DOHH2 (cell line): Measurements from ENCODE around the gene DNAJB6.

ENCODE experiments used
- H3F3A ChIP-seq: fragments of 200-600 bp; sonication (generic), shearing (Covaris generic); 2 replicates; pipeline ENCODE4 v1.6.0; 2016; ENCODE audit warnings: antibody characterized with exemption, mild to moderate bottlenecking; ENCODE audit not compliant: control insufficient read depth, insufficient read depth
- H3K27ac ChIP-seq: fragments of 200-600 bp; sonication (generic); 2 replicates; pipeline ENCODE4 v1.5.1; 2014; ENCODE audit warnings: low read depth, mild to moderate bottlenecking, low read length, moderate library complexity
- H3K27me3 ChIP-seq: fragments of 200-600 bp; sonication (generic); 2 replicates; pipeline ENCODE4 v1.6.1; 2014; ENCODE audit warnings: mild to moderate bottlenecking, low read length, mixed read lengths; ENCODE audit not compliant: control insufficient read depth
- H3K36me3 ChIP-seq: fragments of 200-600 bp; sonication (generic); 2 replicates; pipeline ENCODE4 v1.6.1; 2014; ENCODE audit warnings: mild to moderate bottlenecking, low read length, moderate library complexity, mixed read lengths; ENCODE audit not compliant: control insufficient read depth
- H3K4me1 ChIP-seq: fragments of 200-600 bp; sonication (generic); 2 replicates; pipeline ENCODE4 v1.6.1; 2014; ENCODE audit warnings: mild to moderate bottlenecking, low read length, mixed read lengths; ENCODE audit not compliant: control insufficient read depth
- H3K4me2 ChIP-seq: fragments of 200-600 bp; sonication (generic); 2 replicates; pipeline ENCODE4 v1.6.0; 2014; ENCODE audit warnings: mild to moderate bottlenecking, low read length, moderate library complexity
- H3K4me3 ChIP-seq: fragments of 200-600 bp; sonication (generic); 2 replicates; pipeline ENCODE4 v1.5.1; 2014; ENCODE audit warnings: mild to moderate bottlenecking, low read length, mixed read lengths
- H3K79me2 ChIP-seq: fragments of 200-600 bp; sonication (generic); 2 replicates; pipeline ENCODE4 v1.6.1; 2014; ENCODE audit warnings: mild to moderate bottlenecking, low read length, mixed read lengths; ENCODE audit not compliant: control insufficient read depth
- H3K9me2 ChIP-seq: fragments of 200-600 bp; sonication (generic); replicated peaks from 2 replicates; pipeline ENCODE4 v1.6.1; 2014; ENCODE audit warnings: mild to moderate bottlenecking, low read length, mixed read lengths; ENCODE audit not compliant: control insufficient read depth
- H3K9me3 ChIP-seq: fragments of 200-600 bp; sonication (generic); 2 replicates; pipeline ENCODE4 v1.6.1; 2014; ENCODE audit warnings: antibody characterized with exemption, low read length, mixed read lengths; ENCODE audit not compliant: control insufficient read depth, insufficient read depth
- H4K20me1 ChIP-seq: fragments of 200-600 bp; sonication (generic); 2 replicates; pipeline ENCODE4 v1.6.0; 2014; ENCODE audit warnings: low read depth, mild to moderate bottlenecking, antibody characterized with exemption, low read length, moderate library complexity; ENCODE audit not compliant: control insufficient read depth, insufficient read depth
- CTCF ChIP-seq: fragments of 200-600 bp; sonication (generic); IDR thresholded peaks from one replicate; pipeline ENCODE4 v1.5.1; 2014; ENCODE audit warnings: antibody characterized with exemption, mild to moderate bottlenecking, low read depth, low read length; ENCODE audit not compliant: poor library complexity, severe bottlenecking
- EZH2phosphoT487 ChIP-seq: fragments of 200-600 bp; sonication (generic); IDR thresholded peaks from 2 replicates; pipeline ENCODE4 v1.6.1; 2017; ENCODE audit warnings: borderline replicate concordance, mild to moderate bottlenecking, antibody characterized with exemption, low read length, moderate library complexity, mixed read lengths

The DNAJB6 gene

GRCh38 chr7:157370742-157371141 is 33.9 kb downstream of the DNAJB6 start:
- H4K20me1 ChIP-seq: peaks cover 11% of the 10 kb centered on the region; the same call in 1 of the 2 replicates

GRCh38 chr7:157371296-157371695 is 34.5 kb downstream of the DNAJB6 start:
- Histone ChIP-seq H3K79me2 (peaks cover 88% of the 10 kb centered on the region), H3K4me2 (no peak overlapping the region), H3F3A (no peaks in the 10 kb centered on the region), H4K20me1 (peaks cover 11% of the 10 kb centered on the region; the same call in 1 of the 2 replicates), H3K9me3 (no peaks in the 10 kb centered on the region), H3K4me1 (no peaks in the 10 kb centered on the region), H3K9me2 (no peaks in the 10 kb centered on the region), H3K27me3 (no peaks in the 10 kb centered on the region), H3K27ac (no peak overlapping the region), H3K4me3 (no peak overlapping the region), H3K36me3 (peaks cover 93% of the 10 kb centered on the region)
- TF ChIP-seq EZH2phosphoT487 (no peak), CTCF (no peak)

More at GRCh38 chr7:157370742-157371141, 33.9 kb downstream of the DNAJB6 start:
- Histone ChIP-seq H3K27ac (no peak overlapping the region), H3K79me2 (peaks cover 88% of the 10 kb centered on the region), H3K9me2 (no peaks in the 10 kb centered on the region), H3K4me2 (no peak overlapping the region), H3F3A (no peaks in the 10 kb centered on the region), H3K27me3 (no peaks in the 10 kb centered on the region), H3K4me1 (no peaks in the 10 kb centered on the region), H3K9me3 (no peaks in the 10 kb centered on the region), H3K36me3 (peaks cover 92% of the 10 kb centered on the region), H3K4me3 (no peak overlapping the region)
- TF ChIP-seq EZH2phosphoT487 (no peak), CTCF (no peak)

GRCh38 chr7:157372300-157373232 is 35.8 kb downstream of the DNAJB6 start:
- H3K27me3 ChIP-seq: no peaks in the 10 kb centered on the region
- H3K36me3 ChIP-seq: peaks cover 93% of the 10 kb centered on the region
- H3K4me1 ChIP-seq: no peaks in the 10 kb centered on the region
- H3K27ac ChIP-seq: no peak overlapping the region
- H3K4me3 ChIP-seq: no peak overlapping the region
- H3K4me2 ChIP-seq: no peak overlapping the region
- peaks cover 16% of the 10 kb centered on the region; the same call in 1 of the 2 replicates for H4K20me1 ChIP-seq
- peaks cover 91% of the 10 kb centered on the region for H3K79me2 ChIP-seq
- no peaks in the 10 kb centered on the region for H3K9me3 ChIP-seq
- no peaks in the 10 kb centered on the region for H3K9me2 ChIP-seq
- no peaks in the 10 kb centered on the region for H3F3A ChIP-seq
- TF ChIP-seq EZH2phosphoT487: no peak
- no peak for TF ChIP-seq CTCF
